ENCODE data around the gene KCNQ1. TPM values are rescaled to one million over a fixed set of nuclear protein-coding genes. Genes with fewer than 3 reads are reported as not detected.

Gene KCNQ1
- total RNA-seq, 4 donors from 2014 or later, result 0.81 to 2.2 (median 1.6) TPM

- H3K4me3 ChIP-seq (ENCODE audit: low read depth, poor library complexity, severe bottlenecking), result no peak overlapping the region
- 79 to 82% methylated on average over 2 of the region's 2 CpGs for WGBS, 2 donors
- intact Hi-C loops (cut with DNase I; ENCODE audit: low total_unique reads), result no loop called here
Observed at GRCh38 chr11:2519517-2519861, 74.7 kb downstream of the KCNQ1 start.

GRCh38 chr11:2519862-2520735, 75.3 kb downstream of the KCNQ1 start:
- no peak for TF ChIP-seq POLR2A (IDR thresholded peaks at IDR 0.05)
- TF ChIP-seq CTCF (IDR thresholded peaks at IDR 0.05), result no peak
- DNase-seq (ENCODE audit: low spot score in 2 of 2), result peak; percentile 11 to 82
- intact Hi-C loops (cut with DNase I; ENCODE audit: low total_unique reads), result no loop called here
- no peak overlapping the region for H3K4me3 ChIP-seq (ENCODE audit: low read depth, poor library complexity, severe bottlenecking)
- WGBS, 2 donors, result 81% methylated on average over 19 to 21 of the region's 24 CpGs

More at GRCh38 chr11:2519517-2519861, 74.7 kb downstream of the KCNQ1 start:
- TF ChIP-seq POLR2A (IDR thresholded peaks at IDR 0.05) (no peak), CTCF (IDR thresholded peaks at IDR 0.05) (no peak)
- no peak for DNase-seq (ENCODE audit: low spot score in 2 of 2)

GRCh38 chr11:2520736-2521035, 75.9 kb downstream of the KCNQ1 start:
- H3K4me3 ChIP-seq (ENCODE audit: low read depth, poor library complexity, severe bottlenecking), result no peak overlapping the region
- 83 to 88% methylated on average over 7 of the region's 7 CpGs for WGBS, 2 donors
- intact Hi-C loops (cut with DNase I; ENCODE audit: low total_unique reads), result no loop called here
- DNase-seq (ENCODE audit: low spot score in 2 of 2), result peak in 1 of 2 donors; percentile 4
- TF ChIP-seq CTCF (IDR thresholded peaks at IDR 0.05), result no peak
- no peak for TF ChIP-seq POLR2A (IDR thresholded peaks at IDR 0.05)

- 82 to 84% methylated on average over 26 of the region's 26 CpGs for WGBS, 2 donors
- no peak for TF ChIP-seq CTCF (IDR thresholded peaks at IDR 0.05)
- no peak for TF ChIP-seq POLR2A (IDR thresholded peaks at IDR 0.05)
Observed at GRCh38 chr11:2521081-2521732, 76.4 kb downstream of the KCNQ1 start.

GRCh38 chr11:2521733-2522630, 77.2 kb downstream of the KCNQ1 start:
- TF ChIP-seq CTCF (IDR thresholded peaks at IDR 0.05) (no peak), POLR2A (IDR thresholded peaks at IDR 0.05) (no peak)
- WGBS, 2 donors, result 60 to 73% methylated on average over 28 to 32 of the region's 35 CpGs
- intact Hi-C loops (cut with DNase I; ENCODE audit: low total_unique reads), result no loop called here
- no peak overlapping the region for H3K4me3 ChIP-seq (ENCODE audit: low read depth, poor library complexity, severe bottlenecking)
- peak; percentile 7 to 82 for DNase-seq (ENCODE audit: low spot score in 2 of 2)

More at GRCh38 chr11:2521081-2521732, 76.4 kb downstream of the KCNQ1 start:
- intact Hi-C loops (cut with DNase I; ENCODE audit: low total_unique reads), result no loop called here
- DNase-seq (ENCODE audit: low spot score in 2 of 2), result peak; percentile 8 to 81
- H3K4me3 ChIP-seq (ENCODE audit: low read depth, poor library complexity, severe bottlenecking), result no peak overlapping the region

All from lower leg skin (tissue), 4 donors.